ENCODE measurements around the gene SPHK2. TPM values are rescaled to one million over a fixed set of nuclear protein-coding genes. Genes with fewer than 3 reads are reported as not detected.

The SPHK2 gene
- total RNA-seq, 1 donor from 2014 or later = 7.2 TPM

- Histone ChIP-seq H3K27me3 (no peaks in the 10 kb centered on the region), H3K36me3 (no peaks in the 10 kb centered on the region), H3K27ac (no peak overlapping the region), H3K79me2 (ENCODE audit: low read depth) (no peaks in the 10 kb centered on the region), H3K9ac (no peak overlapping the region), H2AFZ (replicated peaks) (no peak overlapping the region), H3K4me3 (no peak overlapping the region), H4K20me1 (ENCODE audit: low read depth) (no peaks in the 10 kb centered on the region), H3F3A (ENCODE audit: low read depth) (no peaks in the 10 kb centered on the region), H3K4me2 (no peak overlapping the region), H3K9me3 (ENCODE audit: low read depth) (no peaks in the 10 kb centered on the region), H3K4me1 (no peaks in the 10 kb centered on the region)
- Mint-ChIP-seq H3K27me3 (ENCODE audit: insufficient read depth, low read depth) (peaks cover 2% of the 10 kb centered on the region), H3K9me3 (no peaks in the 10 kb centered on the region), H3K4me3 (no peak overlapping the region), H3K4me1 (no peaks in the 10 kb centered on the region), H3K27ac (no peak overlapping the region), H3K36me3 (no peaks in the 10 kb centered on the region)
- no peak for TF ChIP-seq EZH2phosphoT487 (IDR thresholded peaks at IDR 0.05)
- TF ChIP-seq EZH2 (IDR thresholded peaks at IDR 0.05) = no peak
- TF ChIP-seq CTCF (IDR thresholded peaks at IDR 0.05) = no peak
- DNase-seq (ENCODE audit: low spot score) = no peak
Observed at GRCh38 chr19:48603850-48604249, 15.5 kb upstream of the SPHK2 start.

- Histone ChIP-seq H3F3A (ENCODE audit: low read depth) (no peaks in the 10 kb centered on the region), H3K9me3 (ENCODE audit: low read depth) (no peaks in the 10 kb centered on the region), H3K9ac (no peak within 1 kb of the TSS), H3K79me2 (ENCODE audit: low read depth) (no peaks in the 10 kb centered on the region), H3K4me1 (no peaks in the 10 kb centered on the region), H3K36me3 (no peaks in the 10 kb centered on the region), H4K20me1 (ENCODE audit: low read depth) (no peaks in the 10 kb centered on the region), H2AFZ (replicated peaks) (no peak within 1 kb of the TSS), H3K27ac (no peak within 1 kb of the TSS), H3K4me2 (no peak within 1 kb of the TSS), H3K4me3 (no peak within 1 kb of the TSS), H3K27me3 (no peaks in the 10 kb centered on the region)
- no peaks in the 10 kb centered on the region for H3K4me1 Mint-ChIP-seq
- TF ChIP-seq EZH2phosphoT487 (IDR thresholded peaks at IDR 0.05) (no peak), CTCF (IDR thresholded peaks at IDR 0.05) (no peak), EZH2 (IDR thresholded peaks at IDR 0.05) (no peak)
- H3K27me3 Mint-ChIP-seq (ENCODE audit: insufficient read depth, low read depth) = no peaks in the 10 kb centered on the region
- H3K36me3 Mint-ChIP-seq = no peaks in the 10 kb centered on the region
- no peak within 1 kb of the TSS for H3K27ac Mint-ChIP-seq
- H3K9me3 Mint-ChIP-seq = no peaks in the 10 kb centered on the region
- DNase-seq (ENCODE audit: low spot score) = no peak
- no peak within 1 kb of the TSS for H3K4me3 Mint-ChIP-seq
Observed at GRCh38 chr19:48606463-48607358, 12.6 kb upstream of the SPHK2 start, which contains the start of gene SPACA4. SPACA4 (plus strand) TSS chr19:48606742; CDS start chr19:48606979, 237 bp downstream.

- Mint-ChIP-seq H3K4me3 (no peak overlapping the region), H3K27me3 (ENCODE audit: insufficient read depth, low read depth) (no peaks in the 10 kb centered on the region), H3K27ac (no peak overlapping the region), H3K9me3 (no peaks in the 10 kb centered on the region), H3K36me3 (no peaks in the 10 kb centered on the region), H3K4me1 (no peaks in the 10 kb centered on the region)
- Histone ChIP-seq H3K27me3 (no peaks in the 10 kb centered on the region), H3K4me3 (no peak overlapping the region), H3K79me2 (ENCODE audit: low read depth) (no peaks in the 10 kb centered on the region), H3K36me3 (no peaks in the 10 kb centered on the region), H3K27ac (no peak overlapping the region), H3K9ac (no peak overlapping the region), H3K9me3 (ENCODE audit: low read depth) (no peaks in the 10 kb centered on the region), H4K20me1 (ENCODE audit: low read depth) (no peaks in the 10 kb centered on the region), H3K4me1 (no peaks in the 10 kb centered on the region), H3F3A (ENCODE audit: low read depth) (no peaks in the 10 kb centered on the region), H2AFZ (replicated peaks) (no peak overlapping the region), H3K4me2 (no peak overlapping the region)
- DNase-seq (ENCODE audit: low spot score) = no peak
- TF ChIP-seq EZH2 (IDR thresholded peaks at IDR 0.05) (no peak), EZH2phosphoT487 (IDR thresholded peaks at IDR 0.05) (no peak), CTCF (IDR thresholded peaks at IDR 0.05) (no peak)
Observed at GRCh38 chr19:48607359-48607755, 11.9 kb upstream of the SPHK2 start.
